Coronary artery (tissue), 2 donors: Measurements from ENCODE around the gene LARGE1.
A peak's percentile ranks its signal among the peaks of the same experiment; 100 is the strongest.

Source experiments
- DNase-seq: peaks from one replicate; pipeline ENCODE4 v3.0.0-alpha.2; 2017; ENCODE audit warnings: low spot score
- H3K27ac ChIP-seq, 2 donors: fragments of 200-600 bp; sonication (generic); one replicate each; pipeline ENCODE4 v1.5.1; 2016 to 2019
- H3K4me3 ChIP-seq: fragments of 200-600 bp; sonication (generic); 2 replicates; pipeline ENCODE4 v1.5.1; 2016; ENCODE audit warnings: mild to moderate bottlenecking, moderate library complexity
- CTCF ChIP-seq: fragments of 200-600 bp; sonication (generic); IDR thresholded peaks from one replicate; pipeline ENCODE4 v1.5.1; 2019; ENCODE audit warnings: antibody characterized with exemption

Gene LARGE1

GRCh38 chr22:33588860-33589259 is 331.4 kb downstream of the LARGE1 start:
- Histone ChIP-seq H3K4me3 (no peak overlapping the region), H3K27ac (no peak overlapping the region)
- no peak for TF ChIP-seq CTCF
- DNase-seq, result no peak

GRCh38 chr22:33584152-33584551 is 336.1 kb downstream of the LARGE1 start:
- no peak overlapping the region for H3K27ac ChIP-seq
- H3K4me3 ChIP-seq, result no peak overlapping the region
- no peak for DNase-seq
- TF ChIP-seq CTCF, result no peak

- no peak for TF ChIP-seq CTCF
- no peak for DNase-seq
- Histone ChIP-seq H3K27ac (no peak overlapping the region), H3K4me3 (no peak overlapping the region)
Observed at GRCh38 chr22:33582822-33583400, 337.4 kb downstream of the LARGE1 start.

- TF ChIP-seq CTCF, result no peak
- no peak for DNase-seq
- Histone ChIP-seq H3K4me3 (no peak overlapping the region), H3K27ac (no peak overlapping the region)
Observed at GRCh38 chr22:33580310-33580709, 340.0 kb downstream of the LARGE1 start.

GRCh38 chr22:33579448-33580093 is 340.7 kb downstream of the LARGE1 start:
- TF ChIP-seq CTCF, result peak; percentile 69
- no peak overlapping the region for H3K27ac ChIP-seq
- H3K4me3 ChIP-seq, result no peak overlapping the region
- DNase-seq, result no peak

GRCh38 chr22:33578752-33579151 is 341.5 kb downstream of the LARGE1 start:
- H3K27ac ChIP-seq, result no peak overlapping the region
- H3K4me3 ChIP-seq, result no peak overlapping the region
- no peak for TF ChIP-seq CTCF
- no peak for DNase-seq

- H3K4me3 ChIP-seq, result no peak overlapping the region
- H3K27ac ChIP-seq, result no peak overlapping the region
- no peak for DNase-seq
- TF ChIP-seq CTCF, result no peak
Observed at GRCh38 chr22:33577862-33578411, 342.3 kb downstream of the LARGE1 start.
